ENCODE measurements around the gene UGT2B17. TPM values are rescaled to one million over a fixed set of nuclear protein-coding genes. Genes with fewer than 3 reads are reported as not detected.

UGT2B17 gene
- total RNA-seq, 1 donor from 2014 or later, result not detected

Other genes starting within 250 kb of the UGT2B17 start
- gene YTHDC1, start 226.2 kb downstream of the UGT2B17 start, total RNA-seq (ENCODE audit: unreplicated experiment), result 110 TPM
- gene TMPRSS11E, start 128.9 kb downstream of the UGT2B17 start, total RNA-seq (ENCODE audit: unreplicated experiment), result 1.3 TPM
- not detected for gene UGT2B15, start 94.3 kb upstream of the UGT2B17 start, total RNA-seq (ENCODE audit: unreplicated experiment)
- not detected for gene UGT2B10, start 239.7 kb upstream of the UGT2B17 start, total RNA-seq (ENCODE audit: unreplicated experiment)

All from endothelial cell (in vitro differentiated cells).